Measurements from ENCODE around the gene SNX15.
"Not testable (repeated sequence)": the region's sequence is repeated elsewhere in the genome, so short reads cannot be mapped to it uniquely, and the experiment has no call there.

The SNX15 gene, protein sequence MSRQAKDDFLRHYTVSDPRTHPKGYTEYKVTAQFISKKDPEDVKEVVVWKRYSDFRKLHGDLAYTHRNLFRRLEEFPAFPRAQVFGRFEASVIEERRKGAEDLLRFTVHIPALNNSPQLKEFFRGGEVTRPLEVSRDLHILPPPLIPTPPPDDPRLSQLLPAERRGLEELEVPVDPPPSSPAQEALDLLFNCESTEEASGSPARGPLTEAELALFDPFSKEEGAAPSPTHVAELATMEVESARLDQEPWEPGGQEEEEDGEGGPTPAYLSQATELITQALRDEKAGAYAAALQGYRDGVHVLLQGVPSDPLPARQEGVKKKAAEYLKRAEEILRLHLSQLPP

DNA sequence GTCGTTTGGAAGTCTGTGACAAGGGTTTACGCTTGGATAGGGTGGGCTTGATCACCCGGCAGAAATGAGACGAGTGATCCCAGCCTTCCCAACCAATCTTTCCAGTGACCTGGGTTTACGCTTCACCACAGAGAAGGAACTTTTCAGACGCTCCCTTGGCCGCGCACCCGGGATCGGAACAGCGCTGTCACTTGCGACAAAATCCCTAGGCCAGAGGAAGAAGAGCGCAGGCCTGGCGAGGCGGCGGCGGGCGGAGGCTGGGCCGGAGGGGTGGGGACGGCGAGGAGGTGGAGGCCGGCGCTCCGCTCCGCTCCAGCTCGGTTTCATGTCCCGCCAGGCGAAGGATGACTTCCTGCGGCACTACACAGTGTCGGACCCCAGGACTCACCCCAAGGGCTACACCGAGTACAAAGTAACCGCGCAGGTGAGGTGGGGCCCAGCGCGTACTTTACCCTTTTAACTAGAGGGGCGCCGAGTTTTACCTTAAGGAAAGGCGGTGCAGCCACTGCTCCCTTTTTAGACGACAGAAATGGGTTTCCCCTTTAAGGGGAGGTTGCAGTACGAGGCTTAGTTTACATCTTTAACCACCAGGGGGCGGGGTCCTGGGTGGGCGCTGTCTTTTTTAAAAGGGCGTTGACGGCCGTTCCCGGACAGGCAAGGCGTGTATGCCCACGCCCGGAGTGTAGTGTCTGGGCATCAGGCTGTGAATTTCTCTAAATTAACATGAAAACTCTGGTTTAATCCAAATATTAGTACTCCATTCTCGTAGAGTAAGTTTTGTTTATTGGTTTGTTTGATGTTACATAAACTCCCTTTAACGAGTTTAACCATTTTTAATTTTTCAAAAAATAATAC lies at the start of gene SNX15:
TSS of gene SNX15 (plus strand) at position 227 of the 855 bp plus-strand sequence. CDS start at position 326, 99 bp downstream.
- DNase-seq, result peak; percentile 84 to 96 (median 89)

DNA sequence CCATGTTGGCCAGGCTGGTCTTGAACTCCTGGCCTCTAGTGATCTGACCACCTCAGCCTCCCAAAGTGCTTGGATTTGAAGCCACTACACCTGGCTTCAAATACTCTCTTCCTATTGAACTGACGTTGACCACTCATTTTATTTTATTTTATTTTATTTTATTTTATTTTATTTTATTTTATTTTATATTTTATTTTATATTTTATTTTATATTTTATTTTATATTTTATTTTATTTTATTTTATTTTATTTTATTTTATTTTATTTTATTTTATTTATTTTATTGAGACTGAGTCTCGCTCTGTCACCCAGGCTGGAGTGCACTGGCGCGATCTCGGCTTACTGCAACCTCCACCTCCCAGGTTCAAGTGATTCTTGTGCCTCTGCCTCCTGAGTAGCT lies 43.9 kb upstream of the SNX15 start:
- not testable (repeated sequence) for DNase-seq

DNA sequence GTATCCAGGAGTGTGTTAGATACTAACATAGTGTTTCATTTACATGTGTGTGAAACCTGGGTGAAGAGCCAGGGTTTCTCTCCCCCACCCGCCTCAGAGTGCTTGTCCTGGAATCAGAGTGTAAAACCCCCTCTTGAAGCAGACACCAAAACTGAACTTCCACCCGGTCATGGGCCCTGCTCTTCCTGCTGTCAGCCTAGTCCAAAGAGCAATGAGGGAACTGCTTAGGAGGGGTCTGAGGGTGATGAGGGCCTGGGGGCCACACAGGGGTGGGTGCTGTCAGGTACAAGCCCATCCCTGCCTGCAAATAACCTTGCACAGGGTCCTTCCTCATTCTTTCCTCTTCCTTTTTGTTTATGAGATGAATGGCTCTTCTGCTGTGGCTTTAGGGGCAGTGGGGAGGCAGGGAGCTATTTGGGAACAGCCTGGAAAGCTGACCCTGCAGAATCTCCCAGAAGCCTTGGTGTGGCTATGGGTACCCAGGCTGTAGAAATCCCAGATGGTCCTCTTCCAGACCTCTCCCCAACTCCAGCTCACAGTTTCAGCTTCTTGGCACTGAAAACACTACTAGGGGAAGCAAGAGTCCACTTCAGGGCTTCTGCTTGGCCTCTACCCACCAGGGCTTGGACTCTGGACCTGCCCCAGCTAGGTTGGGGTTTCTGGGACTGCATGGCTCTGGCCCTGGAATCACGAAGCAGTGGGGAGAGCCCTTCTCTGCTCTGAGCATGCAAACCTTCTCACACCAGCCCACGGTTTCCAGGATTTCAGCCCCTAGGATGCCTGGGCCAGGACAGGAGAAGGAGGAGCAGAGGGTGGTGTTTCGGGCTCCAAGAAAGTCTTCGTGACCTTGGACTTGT lies 39.0 kb upstream of the SNX15 start:
- DNase-seq, result no peak

DNA sequence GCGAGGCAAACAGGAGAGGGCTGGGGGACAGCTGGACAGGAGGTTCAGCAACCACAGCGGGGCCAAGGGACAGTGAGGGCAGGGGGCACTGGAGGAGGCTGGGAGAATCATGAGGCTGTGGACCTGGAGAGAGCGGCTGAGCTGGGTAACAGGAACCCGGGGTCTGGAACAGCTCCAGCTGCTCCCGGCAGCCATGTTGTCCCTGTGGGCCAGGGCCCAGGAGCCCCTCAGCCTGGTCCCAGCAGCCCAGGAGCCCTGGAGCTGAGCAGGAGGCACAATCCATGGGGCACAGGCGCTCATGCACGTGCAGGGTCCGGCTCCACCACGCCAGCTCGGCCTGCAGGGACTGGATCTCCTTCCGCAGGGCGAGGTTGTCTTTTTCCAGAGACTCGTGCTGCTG lies 37.8 kb upstream of the SNX15 start:
- DNase-seq, result no peak

DNA sequence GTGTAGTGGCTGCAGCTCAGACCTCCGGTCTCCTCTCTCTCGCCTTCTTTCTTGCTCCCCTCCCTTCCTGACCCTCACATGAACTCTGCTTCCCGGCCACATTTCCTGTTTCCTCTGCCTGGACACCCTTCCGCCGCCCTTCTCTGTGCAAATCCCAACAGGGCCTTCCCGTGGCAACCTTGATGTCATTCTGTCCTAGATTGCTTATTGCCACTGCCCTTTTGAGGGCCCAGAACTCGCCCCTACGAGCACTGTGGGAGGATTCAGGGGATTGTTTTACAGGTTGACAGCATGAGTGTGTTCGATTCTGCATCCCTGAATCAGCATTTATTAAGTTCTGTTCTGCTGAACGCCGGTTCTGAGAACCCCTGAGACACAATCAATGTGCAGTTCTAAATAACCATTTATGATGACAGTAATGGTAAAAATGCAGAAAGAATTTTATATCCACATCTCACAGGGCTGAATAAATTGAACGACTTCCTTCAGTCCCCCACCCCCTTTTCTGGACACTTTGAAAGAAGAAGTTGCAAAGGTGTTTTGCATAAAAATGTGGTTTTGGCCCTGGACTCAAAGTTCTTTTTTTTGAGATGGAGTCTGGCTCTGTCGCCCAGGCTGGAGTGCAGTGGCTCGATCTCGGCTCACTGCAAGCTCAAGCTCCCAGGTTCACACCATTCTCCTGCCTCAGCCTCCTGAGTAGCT lies 36.9 kb upstream of the SNX15 start:
- no peak for DNase-seq

DNA sequence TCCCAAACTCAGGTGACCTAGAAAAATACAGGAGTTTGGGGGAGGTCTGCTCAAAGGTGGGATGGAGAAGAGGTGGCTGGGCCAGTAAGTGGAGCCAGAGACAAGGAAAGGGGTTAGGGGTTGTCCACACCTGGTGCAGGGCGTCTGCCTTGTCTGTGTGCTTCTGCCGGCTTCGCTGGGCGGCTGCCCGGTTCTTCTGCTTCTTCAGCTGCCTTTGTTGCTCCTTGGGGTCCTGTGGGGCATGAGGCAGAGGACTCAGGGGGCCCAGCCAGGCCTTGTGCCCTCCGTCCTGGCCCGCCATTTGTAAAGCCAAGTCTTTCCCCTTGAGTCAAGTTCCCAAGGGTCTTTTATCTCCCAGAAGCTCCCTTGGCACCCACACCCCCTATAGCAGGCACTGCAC lies 32.9 kb upstream of the SNX15 start:
- DNase-seq, result no peak

DNA sequence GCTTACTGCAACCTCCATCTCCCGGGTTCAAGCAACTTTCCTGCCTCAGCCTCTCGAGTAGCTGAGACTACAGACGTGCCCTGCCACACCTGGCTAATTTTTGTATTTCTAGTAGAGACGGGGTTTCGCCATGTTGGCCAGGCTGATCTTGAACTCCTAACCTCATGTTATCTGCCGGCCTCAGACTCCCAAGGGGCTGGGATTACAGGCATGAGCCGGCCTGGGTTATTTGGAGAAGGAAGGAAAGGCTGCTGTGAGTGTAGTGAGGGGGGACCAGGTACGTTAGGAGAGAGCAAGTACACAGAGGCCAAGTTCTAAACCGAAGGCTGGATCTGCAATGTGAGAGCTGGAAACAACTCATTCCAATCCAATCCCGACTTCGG lies 30.9 kb upstream of the SNX15 start:
- no peak for DNase-seq

DNA sequence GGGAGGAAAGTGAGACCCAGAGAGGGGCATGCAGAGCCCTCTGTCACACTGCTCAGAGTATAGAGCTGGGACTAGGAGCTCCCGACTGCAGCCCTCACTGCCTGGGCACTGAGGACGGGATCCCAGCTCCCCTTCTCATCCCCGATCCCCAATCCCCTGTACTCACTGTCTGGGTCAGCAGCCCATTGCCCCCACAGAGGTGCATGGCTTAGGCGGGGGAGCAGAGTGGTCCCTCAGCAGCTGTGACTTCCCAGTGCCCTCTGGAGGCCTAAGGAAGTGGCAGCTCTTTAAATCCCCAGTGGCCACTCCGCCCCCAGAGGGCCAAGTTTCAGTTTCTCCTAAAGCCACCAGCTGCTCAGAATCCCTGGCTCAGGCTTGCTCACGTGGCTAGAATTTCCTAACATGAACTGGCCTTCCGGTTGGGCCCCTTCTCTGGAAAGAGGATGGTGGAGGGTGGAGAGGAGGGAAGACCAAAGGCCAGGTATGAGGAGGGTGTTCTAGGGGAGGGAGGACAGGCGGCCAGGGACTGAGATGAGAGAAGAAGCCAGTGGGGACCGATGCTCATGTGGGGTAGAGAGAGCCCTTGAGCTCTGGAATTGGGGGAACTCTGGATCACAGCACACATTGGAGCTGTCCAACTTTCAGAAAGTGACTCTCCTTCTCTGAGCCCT lies 30.4 kb upstream of the SNX15 start, which contains the start of gene BATF2:
TSS of gene BATF2 (minus strand) at position 262 of the 671 bp plus-strand sequence. CDS start at position 205, 57 bp downstream.
- no peak for DNase-seq

DNA sequence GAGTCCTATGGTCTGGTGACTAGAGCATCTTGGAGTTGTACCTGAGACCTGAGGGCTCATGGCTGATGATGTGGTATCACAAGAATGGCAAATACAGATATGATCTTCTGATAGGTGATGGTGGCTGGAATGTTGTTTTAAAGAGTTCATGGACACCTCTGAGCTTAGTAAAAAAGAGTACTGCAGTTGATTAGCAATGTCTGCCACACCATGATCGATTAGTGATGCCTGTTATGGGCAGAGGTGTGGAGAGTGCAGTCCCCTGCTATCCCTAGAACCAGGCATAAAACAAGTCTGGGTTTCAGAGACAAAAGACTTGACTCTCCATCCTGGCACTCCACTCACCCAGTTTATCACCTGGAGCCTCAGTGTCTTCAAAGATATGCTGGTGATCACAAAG lies 29.1 kb upstream of the SNX15 start:
- DNase-seq, result no peak

DNA sequence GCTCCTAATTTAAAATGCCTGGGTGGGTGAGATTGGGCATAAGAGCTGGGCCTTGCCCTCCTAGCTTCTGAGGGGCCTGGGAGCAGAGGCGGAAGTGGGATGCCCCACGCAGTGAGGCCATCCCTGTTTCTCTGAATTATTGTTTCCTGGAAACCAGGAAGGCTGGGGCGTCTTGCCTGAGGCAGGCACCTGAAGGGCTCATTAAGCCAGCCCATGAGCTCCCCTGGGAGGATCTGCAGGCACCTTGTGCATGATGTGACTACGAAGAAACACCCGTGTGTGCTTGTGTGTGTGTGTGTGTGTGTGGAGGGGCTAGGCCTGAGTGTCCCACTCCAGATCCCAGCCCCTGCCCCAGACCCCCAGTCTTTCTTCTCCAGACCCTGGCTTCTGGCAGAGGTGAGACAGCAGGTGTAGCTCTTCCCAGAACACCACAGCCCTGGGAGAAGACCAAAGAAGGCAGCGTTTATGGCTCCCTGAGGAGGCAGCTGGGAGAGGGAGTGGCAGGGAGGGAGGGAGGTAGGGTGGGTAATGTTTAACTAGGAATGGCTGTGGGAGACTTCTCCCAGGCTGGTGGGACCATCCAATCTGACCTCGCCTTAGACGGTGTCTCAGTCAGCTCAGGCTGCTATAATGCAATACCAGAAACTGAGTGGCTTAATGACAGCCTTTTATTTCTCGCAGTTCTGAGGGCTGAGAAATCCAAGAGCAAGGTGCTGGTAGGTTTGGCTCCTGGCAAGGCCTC lies 28.4 kb upstream of the SNX15 start:
- DNase-seq, result no peak

DNA sequence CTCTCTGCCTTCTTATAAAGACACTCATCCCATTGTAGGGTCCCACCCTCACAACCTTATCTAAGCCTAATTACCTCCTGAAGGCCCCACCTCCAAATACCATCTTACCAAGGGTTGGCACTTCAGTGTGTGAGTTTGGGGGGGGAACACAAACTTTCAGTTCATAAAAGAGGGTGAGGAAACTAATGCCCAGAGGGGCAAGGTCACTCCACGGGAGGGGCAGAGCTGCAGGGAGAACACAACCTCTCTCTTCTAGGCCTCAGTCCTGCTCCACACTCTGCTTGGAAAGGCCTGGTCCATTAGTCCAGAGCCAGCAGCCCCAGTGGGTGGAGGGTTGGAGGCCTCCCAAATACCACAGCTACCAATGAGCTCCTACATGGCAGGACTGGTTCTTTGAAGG lies 27.8 kb upstream of the SNX15 start:
- no peak for DNase-seq

DNA sequence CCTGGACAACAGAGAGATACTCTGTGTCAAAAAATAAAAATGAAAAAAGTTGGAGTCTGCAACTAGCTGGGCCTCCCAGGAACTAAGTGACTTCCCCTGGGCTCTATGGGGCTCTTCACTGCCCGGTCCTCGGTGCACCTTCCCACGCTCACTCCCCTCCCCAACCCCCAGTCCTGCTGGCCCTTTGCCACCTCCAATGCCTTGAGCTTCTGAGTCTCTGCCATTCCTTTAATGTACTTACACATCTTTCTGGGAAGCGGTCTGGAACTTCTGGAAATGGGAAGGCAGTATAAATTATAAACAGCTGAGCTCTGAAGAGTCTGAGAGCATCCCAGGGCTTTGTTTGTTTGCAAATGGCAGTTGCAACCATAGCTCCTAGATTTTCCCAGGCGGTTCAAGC lies 24.5 kb upstream of the SNX15 start:
- DNase-seq, result no peak

DNA sequence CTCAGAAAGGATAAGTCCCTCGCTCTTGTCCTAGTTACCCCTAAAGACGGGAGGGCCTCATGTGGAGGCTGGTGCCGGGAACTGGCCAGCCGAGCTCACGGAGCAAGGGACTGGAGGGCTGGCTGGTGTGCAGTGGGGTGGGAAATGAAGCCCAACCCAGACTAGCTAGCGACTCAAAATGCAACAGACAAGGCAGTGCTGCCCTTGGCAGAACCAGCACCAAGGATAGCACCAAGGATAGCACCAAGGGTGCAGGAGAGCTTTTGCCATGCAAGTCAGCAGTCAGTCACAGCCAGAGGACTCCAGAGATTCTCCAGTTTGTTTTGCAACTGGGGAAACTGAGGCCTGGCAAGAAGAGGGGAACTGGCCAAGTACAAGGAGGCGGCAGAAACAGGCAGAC lies 24.0 kb upstream of the SNX15 start:
- DNase-seq, result no peak

DNA sequence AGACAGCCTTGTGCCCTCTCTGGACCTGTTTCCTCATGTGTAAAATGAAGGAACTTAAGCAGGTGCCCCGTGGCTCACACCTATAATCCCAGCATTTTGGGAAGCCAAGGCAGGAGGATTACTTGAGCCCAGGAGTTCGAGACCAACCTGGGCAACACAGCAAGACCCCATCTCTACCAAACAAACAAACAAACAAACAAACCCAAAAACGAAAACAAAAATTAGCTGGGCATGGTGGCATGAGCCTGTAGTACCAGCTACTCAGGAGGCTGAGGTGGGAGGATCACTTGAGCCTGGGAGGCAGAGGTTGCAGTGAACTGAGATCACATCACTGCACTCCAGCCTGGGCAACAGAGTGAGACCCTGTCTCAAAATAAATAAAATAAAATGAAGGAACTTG lies 23.3 kb upstream of the SNX15 start:
- DNase-seq, result not testable (repeated sequence)

DNA sequence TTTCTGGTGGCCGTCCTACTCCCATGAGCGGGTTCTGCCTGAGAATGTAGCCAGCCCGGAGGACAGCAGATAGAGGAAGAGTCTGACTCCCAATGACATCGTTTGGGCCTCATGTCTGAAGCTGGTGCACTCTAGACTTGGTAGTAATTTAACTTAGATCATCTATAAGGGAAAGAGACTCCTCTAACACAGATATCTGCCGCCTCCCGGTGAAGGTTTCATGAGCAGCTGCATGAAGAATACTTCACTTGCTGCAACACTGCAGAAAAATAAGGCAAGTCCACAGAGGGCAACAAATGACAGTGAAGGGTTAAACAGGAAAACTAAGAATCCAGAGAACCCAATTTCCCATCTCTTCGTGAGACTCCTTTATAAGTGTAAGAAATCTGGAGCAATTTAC lies 19.2 kb upstream of the SNX15 start:
- DNase-seq, result no peak

DNA sequence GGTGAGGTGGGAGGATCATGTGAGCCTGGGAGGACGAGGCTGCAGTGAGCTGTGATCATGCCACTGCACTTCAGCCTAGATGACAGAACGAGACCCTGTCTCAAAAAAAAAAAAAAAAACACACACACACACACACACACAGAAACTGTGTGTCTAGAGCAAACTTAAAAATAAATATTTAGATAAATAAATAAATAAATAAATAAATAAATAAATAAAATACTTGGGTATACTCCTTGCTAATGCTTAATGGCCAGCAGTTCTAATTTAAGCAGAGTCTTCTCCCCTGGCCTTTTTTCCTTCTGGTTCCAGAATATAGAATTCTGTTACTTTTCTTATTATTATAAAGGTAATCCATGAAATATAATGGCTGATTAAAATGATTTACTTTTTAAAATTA lies 18.4 kb upstream of the SNX15 start:
- no peak for DNase-seq

DNA sequence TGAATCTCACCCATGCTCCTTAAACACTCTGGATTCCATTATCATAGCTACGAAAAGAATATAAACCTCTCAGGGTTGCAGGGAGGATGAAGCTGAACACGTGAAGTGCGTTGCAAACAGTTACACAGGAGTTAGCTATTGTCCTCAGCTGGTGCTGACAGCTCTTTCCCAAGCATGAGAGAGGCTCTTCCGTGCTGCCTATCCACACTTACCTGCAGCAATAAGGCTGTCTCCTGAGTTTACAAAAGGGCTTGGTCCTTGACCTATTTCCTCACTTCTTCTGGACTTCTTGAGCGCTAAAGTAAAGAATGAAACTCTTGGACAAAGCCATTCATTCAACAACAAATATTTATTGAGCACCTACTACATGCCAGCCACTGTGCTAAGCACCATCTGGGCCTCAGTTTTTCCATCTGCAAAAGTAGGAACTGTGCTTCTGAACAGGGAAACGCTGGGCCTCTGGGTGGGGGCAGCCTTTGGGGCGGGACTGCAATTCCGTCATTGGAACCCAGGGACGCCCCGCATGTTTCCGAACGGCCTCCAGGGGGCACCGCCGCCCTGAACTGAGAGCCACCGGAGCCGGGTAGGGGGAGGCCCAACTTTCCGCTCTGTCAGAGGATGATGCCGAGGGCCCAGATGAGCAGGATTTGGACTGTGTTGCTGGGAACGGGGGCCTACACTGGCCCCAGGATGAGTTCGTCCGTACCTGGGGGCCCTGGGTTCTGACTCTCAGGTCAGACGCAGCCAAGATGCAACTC lies 13.9 kb upstream of the SNX15 start:
- DNase-seq, result peak; percentile 83 to 92 (median 90)

DNA sequence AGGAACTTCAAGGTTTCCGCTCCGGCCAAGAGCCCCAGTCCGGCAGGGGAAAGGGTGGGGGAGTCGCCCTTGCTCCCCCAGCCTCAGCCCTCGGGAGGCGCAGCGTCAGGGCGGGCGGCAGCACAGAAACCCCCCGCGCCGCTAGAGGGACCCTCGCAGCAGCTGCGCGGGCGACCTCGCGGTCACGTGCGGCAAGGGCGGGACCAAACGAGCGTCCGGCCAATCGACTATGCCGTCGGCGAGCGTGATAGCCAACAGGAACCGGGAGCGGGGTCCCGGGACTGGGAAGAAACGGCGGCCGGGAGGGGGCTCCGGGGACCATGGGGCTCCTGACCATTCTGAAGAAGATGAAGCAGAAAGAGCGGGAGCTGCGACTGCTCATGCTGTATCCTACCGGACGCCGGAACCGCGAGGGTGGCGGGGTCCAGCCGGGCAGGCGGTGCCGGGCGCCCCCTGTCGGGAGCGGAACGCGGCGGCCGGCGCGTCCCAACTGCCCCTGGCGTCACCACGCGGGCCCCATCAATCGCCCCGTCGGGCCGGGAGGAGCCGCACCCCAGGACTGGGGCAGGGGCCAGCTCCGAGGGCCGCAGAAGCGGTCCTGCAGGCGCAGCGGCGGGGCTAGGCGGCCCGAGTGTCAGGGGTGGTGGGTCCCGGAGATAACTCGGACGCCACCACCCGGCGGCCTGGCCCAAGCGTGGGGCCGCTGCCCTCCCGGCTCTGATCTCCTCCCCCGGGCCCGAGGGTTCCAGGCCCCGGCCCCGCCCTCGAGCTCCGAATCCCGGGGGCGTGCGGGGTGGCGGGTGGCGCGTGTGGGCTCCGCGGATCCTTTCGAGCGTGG lies 13.1 kb upstream of the SNX15 start, which contains the start of gene ARL2:
TSS of gene ARL2 (plus strand) at position 273 of the 838 bp plus-strand sequence. CDS start at position 321, 48 bp downstream.
- DNase-seq, result peak; percentile 70 to 92 (median 82)

DNA sequence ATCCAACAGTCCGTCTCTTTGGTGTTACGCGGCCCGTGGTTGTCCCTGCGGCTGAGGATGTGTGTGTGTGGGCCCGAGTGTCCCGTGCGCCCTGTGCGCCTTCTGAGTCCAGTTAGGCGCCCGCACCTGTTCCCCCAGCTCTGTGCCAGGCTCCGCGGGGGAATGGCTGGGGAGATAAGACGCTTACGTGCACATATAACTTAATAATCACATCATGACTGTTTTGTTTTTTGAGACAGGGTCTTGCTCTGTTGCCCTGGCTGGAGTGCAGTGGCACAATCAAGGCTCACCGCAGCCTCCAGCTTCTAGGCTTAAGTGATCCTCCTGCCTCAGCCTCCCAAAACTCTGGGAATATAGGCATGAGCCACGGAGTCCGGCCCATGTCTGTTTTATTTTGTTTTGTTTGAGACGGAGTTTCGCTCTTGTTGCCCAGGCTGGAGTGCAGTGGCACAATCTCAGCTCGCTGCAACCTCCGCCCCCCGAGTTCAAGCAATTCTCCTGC lies 12.5 kb upstream of the SNX15 start:
- peak in 1 of 6 experiments; percentile 3 for DNase-seq

All from stimulated activated naive CD4-positive, alpha-beta T cell (primary cell).